Measurements from ENCODE around the gene MORC2.

The MORC2 gene

DNA sequence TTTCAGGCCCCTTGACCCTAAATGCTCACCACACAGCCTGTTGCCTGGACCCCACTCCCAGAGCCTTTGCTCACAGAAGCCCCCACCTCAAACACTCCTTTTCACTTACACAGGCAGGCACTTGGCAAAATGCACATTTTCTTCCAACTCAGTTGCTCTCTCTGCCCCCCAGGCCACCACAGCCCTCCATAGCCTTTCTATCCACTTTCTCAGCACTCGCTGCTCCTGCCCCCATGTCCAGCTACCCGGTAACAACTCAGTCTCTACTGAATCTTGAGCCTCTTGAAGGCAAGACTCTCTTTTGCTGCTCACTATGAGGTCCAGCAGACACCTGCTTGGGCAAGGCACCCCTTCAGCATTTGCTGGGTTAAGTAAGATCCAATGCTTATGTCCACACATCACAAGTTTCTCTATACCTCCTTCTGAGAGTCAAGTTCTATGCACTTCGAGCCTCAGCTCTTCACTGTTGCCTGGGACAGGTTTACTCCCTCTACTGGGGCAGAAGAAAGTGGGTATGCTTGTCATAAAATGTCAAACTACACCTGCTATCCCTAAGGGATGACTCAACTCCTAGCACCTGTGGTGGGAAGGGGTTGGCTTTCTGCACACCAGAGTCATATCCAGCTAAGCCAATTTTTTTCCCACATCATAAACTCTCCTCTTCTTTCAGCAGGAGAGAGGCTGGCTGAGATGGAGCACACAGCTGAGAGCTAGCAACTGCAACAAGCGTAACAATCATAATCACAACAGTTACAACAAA, 36.9 kb downstream of the MORC2 start:
- Histone ChIP-seq H3K9ac (ENCODE audit: insufficient read length) (no peak overlapping the region), H3K36me3 (ENCODE audit: insufficient read depth, low read length) (peaks cover 96% of the 10 kb centered on the region), H3K9me3 (ENCODE audit: low read depth, low read length) (no peaks in the 10 kb centered on the region), H3K27ac (no peak overlapping the region), H3K4me3 (no peak overlapping the region)
- TF ChIP-seq POLR2AphosphoS5 (IDR thresholded peaks at IDR 0.05; ENCODE audit: borderline replicate concordance, low read depth, low read length), result no peak
- TF ChIP-seq FOXP2 (optimal IDR thresholded peaks at IDR 0.05; ENCODE audit: control extremely low read depth, extremely low read length, insufficient read depth), result no peak
- TF ChIP-seq EZH2 (IDR thresholded peaks at IDR 0.05), result no peak
- DNase-seq (ENCODE audit: low read depth, low spot score), result no peak

DNA sequence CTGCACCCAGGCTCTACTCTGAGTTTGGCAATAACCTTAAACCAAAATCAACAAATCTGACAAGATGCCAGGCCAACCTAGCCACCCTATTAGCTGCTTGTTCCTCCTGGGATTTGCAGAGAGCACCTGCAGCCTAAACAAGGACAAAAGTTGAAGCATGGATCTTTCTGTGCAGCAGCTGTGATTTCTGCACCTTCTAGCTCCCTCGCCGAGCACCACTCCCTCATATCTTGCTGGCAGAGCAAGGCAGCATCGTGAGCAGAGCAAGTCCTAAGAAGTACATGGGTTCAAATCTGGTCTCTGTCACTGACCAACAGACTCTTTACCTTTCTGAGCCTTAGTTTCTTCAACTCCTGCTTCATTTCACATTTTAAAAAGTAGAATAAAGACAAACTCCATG, 38.3 kb downstream of the MORC2 start:
- Histone ChIP-seq H3K9me3 (ENCODE audit: low read depth, low read length) (no peaks in the 10 kb centered on the region), H3K27ac (no peak overlapping the region), H3K36me3 (ENCODE audit: insufficient read depth, low read length) (peaks cover 91% of the 10 kb centered on the region), H3K9ac (ENCODE audit: insufficient read length) (no peak overlapping the region), H3K4me3 (no peak overlapping the region)
- TF ChIP-seq EZH2 (IDR thresholded peaks at IDR 0.05) (no peak), POLR2AphosphoS5 (IDR thresholded peaks at IDR 0.05; ENCODE audit: borderline replicate concordance, low read depth, low read length) (no peak), FOXP2 (optimal IDR thresholded peaks at IDR 0.05; ENCODE audit: control extremely low read depth, extremely low read length, insufficient read depth) (no peak)
- no peak for DNase-seq (ENCODE audit: low read depth, low spot score)

DNA sequence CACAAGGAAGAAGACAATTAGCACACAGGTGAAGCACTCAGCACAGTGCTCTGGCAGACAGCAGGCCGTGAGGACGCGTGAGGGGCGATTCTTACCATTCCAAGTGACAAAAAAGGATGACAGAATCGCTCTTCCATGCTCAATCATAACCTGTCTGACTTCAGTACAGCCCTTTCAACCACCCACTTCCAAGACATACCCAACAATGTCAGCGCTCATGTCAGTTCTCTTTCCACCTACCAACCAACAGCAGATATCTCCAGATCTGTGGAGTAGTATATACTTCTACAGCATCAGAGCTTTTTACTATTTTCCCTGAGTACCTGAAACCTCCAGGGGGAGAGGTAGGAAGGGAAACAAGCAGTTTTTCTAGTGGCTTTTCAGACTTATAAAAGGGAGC, 40.2 kb downstream of the MORC2 start:
- Histone ChIP-seq H3K9ac (ENCODE audit: insufficient read length) (no peak overlapping the region), H3K27ac (no peak overlapping the region), H3K4me3 (no peak overlapping the region), H3K36me3 (ENCODE audit: insufficient read depth, low read length) (peaks cover 78% of the 10 kb centered on the region), H3K9me3 (ENCODE audit: low read depth, low read length) (no peaks in the 10 kb centered on the region)
- DNase-seq (ENCODE audit: low read depth, low spot score), result no peak
- TF ChIP-seq EZH2 (IDR thresholded peaks at IDR 0.05), result no peak
- no peak for TF ChIP-seq POLR2AphosphoS5 (IDR thresholded peaks at IDR 0.05; ENCODE audit: borderline replicate concordance, low read depth, low read length)
- no peak for TF ChIP-seq FOXP2 (optimal IDR thresholded peaks at IDR 0.05; ENCODE audit: control extremely low read depth, extremely low read length, insufficient read depth)

DNA sequence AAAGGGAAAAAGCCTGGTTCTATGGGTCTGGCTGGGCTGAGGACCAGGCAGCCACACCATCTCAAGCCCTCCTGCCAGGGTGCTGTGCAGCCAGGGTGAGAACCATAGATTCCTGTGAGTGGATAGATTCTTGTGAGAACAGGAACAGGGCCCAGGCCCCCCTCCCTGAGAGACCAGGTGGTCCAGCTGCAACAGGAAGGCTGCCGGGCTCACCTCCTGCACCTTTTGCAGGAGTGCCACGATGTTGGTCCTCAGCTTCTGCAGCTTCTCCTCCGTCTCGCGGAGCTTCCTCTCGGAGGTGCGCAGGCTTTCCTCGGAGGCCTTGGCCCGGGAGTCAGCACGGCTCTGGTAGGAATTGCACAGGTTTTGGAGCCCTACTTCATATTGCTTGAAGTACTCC, 40.8 kb downstream of the MORC2 start:
- peaks cover 72% of the 10 kb centered on the region for H3K36me3 ChIP-seq (ENCODE audit: insufficient read depth, low read length)
- no peak overlapping the region for H3K4me3 ChIP-seq
- TF ChIP-seq EZH2 (IDR thresholded peaks at IDR 0.05), result no peak
- no peak for TF ChIP-seq POLR2AphosphoS5 (IDR thresholded peaks at IDR 0.05; ENCODE audit: borderline replicate concordance, low read depth, low read length)
- no peak for TF ChIP-seq FOXP2 (optimal IDR thresholded peaks at IDR 0.05; ENCODE audit: control extremely low read depth, extremely low read length, insufficient read depth)
- no peaks in the 10 kb centered on the region for H3K9me3 ChIP-seq (ENCODE audit: low read depth, low read length)
- no peak overlapping the region for H3K9ac ChIP-seq (ENCODE audit: insufficient read length)
- H3K27ac ChIP-seq, result no peak overlapping the region
- no peak for DNase-seq (ENCODE audit: low read depth, low spot score)

DNA sequence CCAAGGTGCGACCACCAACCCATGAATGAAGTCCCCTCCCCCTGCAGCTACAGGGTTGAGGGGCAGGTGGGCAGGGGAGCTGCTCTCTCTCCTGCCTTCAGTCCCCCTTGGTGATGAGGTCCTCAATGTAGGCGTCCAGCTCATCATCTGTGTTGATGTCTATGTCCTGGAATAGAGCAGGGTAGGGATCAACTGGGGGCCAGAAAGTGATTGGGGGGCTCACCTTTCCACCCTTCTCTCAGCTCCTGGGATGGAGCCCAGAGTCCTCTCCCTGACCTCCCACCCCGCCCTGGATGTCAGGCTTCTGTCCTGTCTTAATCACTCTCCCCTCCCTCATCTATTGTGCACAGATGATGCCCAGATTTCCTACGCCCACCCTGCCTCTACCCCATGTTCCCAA, 41.9 kb downstream of the MORC2 start:
- Histone ChIP-seq H3K27ac (no peak overlapping the region), H3K36me3 (ENCODE audit: insufficient read depth, low read length) (peaks cover 61% of the 10 kb centered on the region), H3K4me3 (no peak overlapping the region), H3K9me3 (ENCODE audit: low read depth, low read length) (no peaks in the 10 kb centered on the region), H3K9ac (ENCODE audit: insufficient read length) (no peak overlapping the region)
- no peak for DNase-seq (ENCODE audit: low read depth, low spot score)
- TF ChIP-seq EZH2 (IDR thresholded peaks at IDR 0.05) (no peak), FOXP2 (optimal IDR thresholded peaks at IDR 0.05; ENCODE audit: control extremely low read depth, extremely low read length, insufficient read depth) (no peak), POLR2AphosphoS5 (IDR thresholded peaks at IDR 0.05; ENCODE audit: borderline replicate concordance, low read depth, low read length) (no peak)

GRCh38 chr22:30925667-30926066, 42.9 kb downstream of the MORC2 start:
- no peaks in the 10 kb centered on the region for H3K9me3 ChIP-seq (ENCODE audit: low read depth, low read length)
- no peak overlapping the region for H3K9ac ChIP-seq (ENCODE audit: insufficient read length)
- peaks cover 51% of the 10 kb centered on the region for H3K36me3 ChIP-seq (ENCODE audit: insufficient read depth, low read length)
- H3K27ac ChIP-seq, result no peak overlapping the region
- DNase-seq (ENCODE audit: low read depth, low spot score), result no peak
- no peak overlapping the region for H3K4me3 ChIP-seq
- no peak for TF ChIP-seq FOXP2 (optimal IDR thresholded peaks at IDR 0.05; ENCODE audit: control extremely low read depth, extremely low read length, insufficient read depth)
- no peak for TF ChIP-seq EZH2 (IDR thresholded peaks at IDR 0.05)
- TF ChIP-seq POLR2AphosphoS5 (IDR thresholded peaks at IDR 0.05; ENCODE audit: borderline replicate concordance, low read depth, low read length), result no peak

- peaks cover 31% of the 10 kb centered on the region for H3K36me3 ChIP-seq (ENCODE audit: insufficient read depth, low read length)
- no peak overlapping the region for H3K27ac ChIP-seq
- TF ChIP-seq POLR2AphosphoS5 (IDR thresholded peaks at IDR 0.05; ENCODE audit: borderline replicate concordance, low read depth, low read length), result no peak
- TF ChIP-seq EZH2 (IDR thresholded peaks at IDR 0.05), result no peak
- TF ChIP-seq FOXP2 (optimal IDR thresholded peaks at IDR 0.05; ENCODE audit: control extremely low read depth, extremely low read length, insufficient read depth), result no peak
- no peak overlapping the region for H3K9ac ChIP-seq (ENCODE audit: insufficient read length)
- no peaks in the 10 kb centered on the region for H3K9me3 ChIP-seq (ENCODE audit: low read depth, low read length)
- no peak for DNase-seq (ENCODE audit: low read depth, low spot score)
- H3K4me3 ChIP-seq, result no peak overlapping the region
Observed at GRCh38 chr22:30923168-30923900, 45.2 kb downstream of the MORC2 start.

- TF ChIP-seq EZH2 (IDR thresholded peaks at IDR 0.05), result no peak
- Histone ChIP-seq H3K36me3 (ENCODE audit: insufficient read depth, low read length) (peaks cover 19% of the 10 kb centered on the region), H3K9ac (ENCODE audit: insufficient read length) (no peak overlapping the region), H3K4me3 (peak overlapping the region; percentile 65), H3K9me3 (ENCODE audit: low read depth, low read length) (no peaks in the 10 kb centered on the region), H3K27ac (no peak overlapping the region)
- no peak for DNase-seq (ENCODE audit: low read depth, low spot score)
Observed at GRCh38 chr22:30922151-30922611, 46.4 kb downstream of the MORC2 start.

All from SK-N-MC (cell line).